Measurements from ENCODE around the gene WWOX.

DNA sequence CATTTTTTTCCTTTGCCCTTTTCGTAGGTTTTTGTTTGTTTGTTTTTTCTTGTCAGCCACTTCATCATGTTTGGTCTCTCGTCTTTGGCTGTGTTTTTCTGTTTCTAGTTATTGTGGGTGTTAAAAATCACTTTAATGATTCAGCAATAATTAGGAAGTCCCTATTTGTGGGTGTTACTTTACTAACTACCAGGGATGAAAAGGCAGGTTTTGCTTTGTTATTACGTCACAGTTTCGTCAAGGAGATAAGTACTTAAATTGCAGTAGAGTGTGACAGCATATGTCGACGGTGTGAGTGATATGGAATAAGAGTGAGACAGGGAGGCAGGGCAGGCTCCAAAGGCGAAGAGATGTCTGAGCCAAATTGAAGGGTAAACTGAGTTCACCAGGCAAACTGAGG is 479.6 kb downstream of the WWOX start:
- TF ChIP-seq, protein P1, sequence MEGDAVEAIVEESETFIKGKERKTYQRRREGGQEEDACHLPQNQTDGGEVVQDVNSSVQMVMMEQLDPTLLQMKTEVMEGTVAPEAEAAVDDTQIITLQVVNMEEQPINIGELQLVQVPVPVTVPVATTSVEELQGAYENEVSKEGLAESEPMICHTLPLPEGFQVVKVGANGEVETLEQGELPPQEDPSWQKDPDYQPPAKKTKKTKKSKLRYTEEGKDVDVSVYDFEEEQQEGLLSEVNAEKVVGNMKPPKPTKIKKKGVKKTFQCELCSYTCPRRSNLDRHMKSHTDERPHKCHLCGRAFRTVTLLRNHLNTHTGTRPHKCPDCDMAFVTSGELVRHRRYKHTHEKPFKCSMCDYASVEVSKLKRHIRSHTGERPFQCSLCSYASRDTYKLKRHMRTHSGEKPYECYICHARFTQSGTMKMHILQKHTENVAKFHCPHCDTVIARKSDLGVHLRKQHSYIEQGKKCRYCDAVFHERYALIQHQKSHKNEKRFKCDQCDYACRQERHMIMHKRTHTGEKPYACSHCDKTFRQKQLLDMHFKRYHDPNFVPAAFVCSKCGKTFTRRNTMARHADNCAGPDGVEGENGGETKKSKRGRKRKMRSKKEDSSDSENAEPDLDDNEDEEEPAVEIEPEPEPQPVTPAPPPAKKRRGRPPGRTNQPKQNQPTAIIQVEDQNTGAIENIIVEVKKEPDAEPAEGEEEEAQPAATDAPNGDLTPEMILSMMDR (IDR thresholded peaks at IDR 0.05): no peak
- no peak for TF ChIP-seq EZH2 (IDR thresholded peaks at IDR 0.05; ENCODE audit: borderline replicate concordance, insufficient read depth, low read depth, low read length, poor library complexity, severe bottlenecking)
